Measurements from ENCODE around the gene RBSN.

RBSN gene

GRCh38 chr3:15097891-15098290 is 1.1 kb downstream of the RBSN start:
- H3K27ac ChIP-seq (ENCODE audit: extremely low read depth, low read depth, low read length): no peak overlapping the region

GRCh38 chr3:15096046-15096445 is 2.9 kb downstream of the RBSN start:
- no peaks in the 10 kb centered on the region for H3K9me3 ChIP-seq (ENCODE audit: control insufficient read depth, insufficient read depth, low read depth, low read length)
- H3K4me3 ChIP-seq (ENCODE audit: low read depth, low read length): no peak overlapping the region
- H3K27ac ChIP-seq (ENCODE audit: extremely low read depth, low read depth, low read length): no peak overlapping the region
- H3K36me3 ChIP-seq (ENCODE audit: control insufficient read depth in 2 of 2, insufficient read depth in 1 of 2, low read length in 2 of 2): peaks cover 34 to 46% of the 10 kb centered on the region in 2 experiments
- ChIA-PET POLR2A (no interaction called here), CTCF (interaction anchor here (1.7 kb wide), 1 partner anchor 13 kb away, joined by 4 read pairs; no protein-coding TSS in a partner anchor)
- H3K4me1 ChIP-seq (ENCODE audit: control insufficient read depth, insufficient read depth, low read length): peaks cover 4% of the 10 kb centered on the region; the same call in 1 of the 2 replicates
- TF ChIP-seq ZSCAN4 (tag by site-specific recombination; IDR thresholded peaks at IDR 0.05) (no peak), ZNF530 (tag by site-specific recombination; IDR thresholded peaks at IDR 0.05; ENCODE audit: low read depth) (no peak), ZNF426 (tag by site-specific recombination; IDR thresholded peaks at IDR 0.05) (no peak), ZNF791 (tag by site-specific recombination; IDR thresholded peaks at IDR 0.05) (no peak), ZNF529 (tag by site-specific recombination; IDR thresholded peaks at IDR 0.05; ENCODE audit: insufficient replicate concordance) (no peak), ZNF362 (tag by site-specific recombination; IDR thresholded peaks at IDR 0.05) (no peak), SCRT1 (tag by site-specific recombination; IDR thresholded peaks at IDR 0.05; ENCODE audit: borderline replicate concordance) (no peak), ZNF26 (tag by site-specific recombination; IDR thresholded peaks at IDR 0.05) (no peak), ZNF670 (tag by site-specific recombination; IDR thresholded peaks at IDR 0.05; ENCODE audit: low read depth) (no peak), ZBTB17 (tag by site-specific recombination; IDR thresholded peaks at IDR 0.05) (no peak), ZNF19 (tag by site-specific recombination; IDR thresholded peaks at IDR 0.05; ENCODE audit: low read depth) (no peak), ZNF121 (tag by site-specific recombination; IDR thresholded peaks at IDR 0.05) (no peak), ZNF560 (tag by site-specific recombination; IDR thresholded peaks at IDR 0.05; ENCODE audit: borderline replicate concordance) (no peak), ZFP69B (tag by site-specific recombination; IDR thresholded peaks at IDR 0.05) (no peak), ZSCAN23 (tag by site-specific recombination; IDR thresholded peaks at IDR 0.05) (no peak)

More at GRCh38 chr3:15097891-15098290, 1.1 kb downstream of the RBSN start:
- TF ChIP-seq PRDM10 (tag by site-specific recombination; IDR thresholded peaks at IDR 0.05) (0 out of 2 replicates have a peak, but pooled peaks have one; percentile 3), ZNF18 (tag by site-specific recombination; IDR thresholded peaks at IDR 0.05) (no peak)
- ChIA-PET POLR2A (interaction anchor here (0.9 to 2.5 kb wide), 5 partner anchors 33 to 235 kb away, joined by 3 to 19 read pairs (median 9); partner anchors contain the start of genes CAPN7, MRPS25 and SH3BP5), CTCF (interaction anchor here (0.6 to 1.3 kb wide), 4 partner anchors 8 to 207 kb away, joined by 3 to 5 read pairs (median 3); no protein-coding TSS in a partner anchor)
- H3K4me1 ChIP-seq (ENCODE audit: control insufficient read depth, insufficient read depth, low read length): peaks cover 4% of the 10 kb centered on the region; the same call in 1 of the 2 replicates
- no peaks in the 10 kb centered on the region for H3K9me3 ChIP-seq (ENCODE audit: control insufficient read depth, insufficient read depth, low read depth, low read length)
- H3K4me3 ChIP-seq (ENCODE audit: low read depth, low read length): peak overlapping the region; percentile 96
- peaks cover 31 to 36% of the 10 kb centered on the region in 2 experiments for H3K36me3 ChIP-seq (ENCODE audit: control insufficient read depth in 2 of 2, insufficient read depth in 1 of 2, low read length in 2 of 2)

All from HEK293 (cell line).